HCT116 (cell line): ENCODE data around the gene GDPD2. TPM values are rescaled to one million over a fixed set of nuclear protein-coding genes. Genes with fewer than 3 reads are reported as not detected.

Source experiments
- ATAC-seq: fragments of 200-7000 bp; cut with Tn5 transposase; 2 replicates; pipeline ENCODE4 v1.9.1; 2020; ENCODE audit warnings: mild to moderate bottlenecking, moderate library complexity
- BruUV-seq: library from RNA; stranded (reverse); fragments of 400-500 nt; replicated peaks from 2 replicates; lab custom pipeline; 2021; lab: Mats Ljungman, UMichigan
- CTCF ChIA-PET: fragments of 300-600 bp; sonication (Branson Sonifier 250); formaldehyde crosslinking; loops from one replicate; lab custom pipeline; 2021; ENCODE audit warnings: antibody characterized with exemption; lab: Charles Lee
- POLR2A ChIA-PET: fragments of 300-600, 350-600 bp; sonication (Branson Sonifier 250); formaldehyde crosslinking; loops from one replicate; lab custom pipeline; 2021; ENCODE audit warnings: antibody characterized with exemption; lab: Charles Lee
- RAD21 ChIA-PET, 2 experiments: fragments of 300-600 bp; sonication (Branson Sonifier 250); formaldehyde crosslinking; loops; one replicate each; lab custom pipeline; 2023; ENCODE audit warnings: low total read pairs in 2 of 2; ENCODE audit not compliant: uncharacterized antibody in 2 of 2, unreplicated experiment in 2 of 2, low non-redundant PET in 1 of 2; lab: Charles Lee
- DNase-seq: peaks from one replicate; pipeline ENCODE4 v3.0.0-alpha.2; 2010; ENCODE audit warnings: low read depth, low spot score
- H2AFZ ChIP-seq: fragments of 200-600 bp; shearing (Covaris generic), sonication (generic); 2 replicates; pipeline ENCODE4 v1.6.1; 2017; ENCODE audit warnings: low read depth, mixed run types, mixed read lengths, antibody characterized with exemption, low read length; ENCODE audit not compliant: poor library complexity, severe bottlenecking
- H3K27ac ChIP-seq: 2 replicates; pipeline ENCODE4 v1.5.1; 2012; ENCODE audit warnings: low read depth, low read length
- H3K27me3 ChIP-seq: fragments of 200-600 bp; sonication (generic); 2 replicates; pipeline ENCODE4 v1.6.1; 2016; ENCODE audit warnings: mixed run types, low read length, mixed read lengths; ENCODE audit not compliant: insufficient read depth
- H3K36me3 ChIP-seq, 2 experiments: fragments of 200-500 bp in 1 of 2; fragments of 200-600 bp in 1 of 2; sonication (Bioruptor generic) in 1 of 2; sonication (generic) in 1 of 2; 2 replicates each; pipeline versions ENCODE4 v1.5.1 to v1.6.1; 2014 to 2016; ENCODE audit warnings: low read length in 2 of 2, inconsistent platforms in 1 of 2, mixed read lengths in 1 of 2, mixed run types in 1 of 2; ENCODE audit not compliant: insufficient read depth in 2 of 2, control insufficient read depth in 1 of 2
- H3K4me1 ChIP-seq, 2 experiments: fragments of 200-600 bp in 1 of 2; sonication (generic) in 1 of 2; 2 replicates each; pipeline versions ENCODE4 v1.5.1 to v1.6.1; 2012 to 2017; ENCODE audit warnings: low read length in 2 of 2, inconsistent platforms in 1 of 2, mild to moderate bottlenecking in 1 of 2, mixed read lengths in 1 of 2, mixed run types in 1 of 2, moderate library complexity in 1 of 2; ENCODE audit not compliant: insufficient read depth in 2 of 2, control insufficient read depth in 1 of 2
- H3K4me2 ChIP-seq: fragments of 200-600 bp; sonication (generic); 2 replicates; pipeline ENCODE4 v1.6.1; 2017; ENCODE audit warnings: mixed run types, low read length, mixed read lengths
- H3K4me3 ChIP-seq, 2 experiments: fragments of 200-600 bp in 1 of 2; sonication (generic) in 1 of 2; replicated peaks in 1 of 2; 2 replicates each; pipeline ENCODE4 v1.5.1; 2011 to 2016; ENCODE audit warnings: low read length in 2 of 2, control low read depth in 1 of 2, low read depth in 1 of 2, mild to moderate bottlenecking in 1 of 2, mixed read lengths in 1 of 2, mixed run types in 1 of 2
- H3K79me2 ChIP-seq: fragments of 200-600 bp; sonication (generic); 2 replicates; pipeline ENCODE4 v1.6.1; 2017; ENCODE audit warnings: mild to moderate bottlenecking, mixed run types, low read length, moderate library complexity, mixed read lengths; ENCODE audit not compliant: insufficient read depth
- H3K9ac ChIP-seq: fragments of 200-600 bp; sonication (generic); 2 replicates; pipeline ENCODE4 v1.6.1; 2016; ENCODE audit warnings: low read length, mixed read lengths
- H3K9me2 ChIP-seq: fragments of 200-600 bp; sonication (generic), shearing (Covaris generic); 2 replicates; pipeline ENCODE4 v1.6.1; 2017; ENCODE audit warnings: mixed run types, mild to moderate bottlenecking, moderate library complexity; ENCODE audit not compliant: insufficient read depth
- H3K9me3 ChIP-seq, 2 experiments: fragments of 200-500 bp in 1 of 2; fragments of 200-600 bp in 1 of 2; sonication (Bioruptor generic) in 1 of 2; sonication (generic) in 1 of 2; 2 replicates each; pipeline ENCODE4 v1.6.1; 2014 to 2017; ENCODE audit warnings: low read length in 2 of 2, mixed read lengths in 2 of 2, inconsistent platforms in 1 of 2, low read depth in 1 of 2, mild to moderate bottlenecking in 1 of 2, mixed run types in 1 of 2, moderate library complexity in 1 of 2; ENCODE audit not compliant: control insufficient read depth in 1 of 2, insufficient read depth in 1 of 2
- H4K20me1 ChIP-seq: fragments of 200-600 bp; sonication (generic), shearing (Covaris generic); 2 replicates; pipeline ENCODE4 v1.6.1; 2017; ENCODE audit warnings: mixed run types, mild to moderate bottlenecking, moderate library complexity; ENCODE audit not compliant: insufficient read depth
- CBX3 ChIP-seq: IDR thresholded peaks from 2 replicates; pipeline ENCODE4 v1.6.1; 2012; ENCODE audit warnings: low read depth
- CEBPB ChIP-seq: IDR thresholded peaks from 2 replicates; pipeline ENCODE4 v1.6.1; 2012; ENCODE audit warnings: low read depth
- CTCF ChIP-seq, 3 experiments: fragments of 200-600 bp in 1 of 3; sonication (generic) in 1 of 3; IDR thresholded peaks in 2 of 3; conservative IDR thresholded peaks in 1 of 3; 2 replicates each; pipeline ENCODE4 v1.5.1; 2012 to 2017; ENCODE audit warnings: low read depth in 2 of 3, low read length in 2 of 3, antibody characterized with exemption in 1 of 3, borderline replicate concordance in 1 of 3, control low read depth in 1 of 3, mild to moderate bottlenecking in 1 of 3, mixed read lengths in 1 of 3, mixed run types in 1 of 3, moderate library complexity in 1 of 3; ENCODE audit not compliant: insufficient read depth in 1 of 3
- ELF1 ChIP-seq: IDR thresholded peaks from 2 replicates; pipeline ENCODE4 v1.6.1; 2012; ENCODE audit warnings: low read depth, borderline replicate concordance
- EZH2phosphoT487 ChIP-seq: fragments of 200-600 bp; IDR thresholded peaks from 2 replicates; pipeline ENCODE4 v1.6.1; 2018; ENCODE audit warnings: antibody characterized with exemption, borderline replicate concordance
- FOSL1 ChIP-seq: IDR thresholded peaks from 2 replicates; pipeline ENCODE4 v1.6.1; 2012; ENCODE audit warnings: low read depth
- REST ChIP-seq: IDR thresholded peaks from 2 replicates; pipeline ENCODE4 v1.6.1; 2012; ENCODE audit warnings: low read depth
- SP1 ChIP-seq: IDR thresholded peaks from 2 replicates; pipeline ENCODE4 v1.6.1; 2012; ENCODE audit warnings: low read depth
- ZFX ChIP-seq: fragments of 450-650 bp; IDR thresholded peaks from 2 replicates; pipeline ENCODE4 v1.6.1; 2017
- ZNF274 ChIP-seq: fragments of 200-500 bp; sonication (Bioruptor generic); IDR thresholded peaks from 2 replicates; pipeline ENCODE4 v1.6.1; 2014; ENCODE audit warnings: mild to moderate bottlenecking, low read depth, low read length, inconsistent platforms
- intact Hi-C: fragments of 100-400 bp; cut with micrococcal nuclease; formaldehyde crosslinking; loops from 2 replicates; pipeline ENCODE4 v1.10.0; 2022
- total RNA-seq: library from RNA; stranded (reverse); gene quantifications from one replicate; pipeline ENCODE4 v1.2.1, GENCODE V29; 2021; ENCODE audit not compliant: unreplicated experiment

GDPD2 gene
- total RNA-seq, 1 experiment from 2014 or later: not detected

DNA sequence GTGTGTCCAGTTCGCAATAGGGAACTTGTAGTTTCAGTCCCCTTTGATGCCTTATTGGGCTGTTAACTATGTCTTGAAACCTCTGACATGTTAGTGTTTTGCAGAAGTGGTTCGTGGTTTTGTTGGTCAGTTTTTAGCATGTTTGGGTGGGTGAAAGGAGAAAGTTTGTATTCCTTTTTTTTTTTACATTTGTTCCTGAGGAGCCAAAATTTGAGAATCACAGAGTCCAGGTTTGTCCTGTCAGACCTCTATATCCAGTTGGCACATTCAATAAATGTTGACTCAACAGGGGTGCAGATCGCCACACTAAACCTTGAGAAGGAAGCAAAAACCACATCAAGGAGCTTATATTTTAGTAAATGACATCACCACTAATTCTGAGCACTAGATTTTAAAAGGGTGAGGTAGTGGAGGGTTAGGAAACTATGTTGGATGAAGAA, 47.8 kb downstream of the GDPD2 start (continued):
- no peak for TF ChIP-seq REST
- TF ChIP-seq, all 23 proteins: peak for 4

DNA sequence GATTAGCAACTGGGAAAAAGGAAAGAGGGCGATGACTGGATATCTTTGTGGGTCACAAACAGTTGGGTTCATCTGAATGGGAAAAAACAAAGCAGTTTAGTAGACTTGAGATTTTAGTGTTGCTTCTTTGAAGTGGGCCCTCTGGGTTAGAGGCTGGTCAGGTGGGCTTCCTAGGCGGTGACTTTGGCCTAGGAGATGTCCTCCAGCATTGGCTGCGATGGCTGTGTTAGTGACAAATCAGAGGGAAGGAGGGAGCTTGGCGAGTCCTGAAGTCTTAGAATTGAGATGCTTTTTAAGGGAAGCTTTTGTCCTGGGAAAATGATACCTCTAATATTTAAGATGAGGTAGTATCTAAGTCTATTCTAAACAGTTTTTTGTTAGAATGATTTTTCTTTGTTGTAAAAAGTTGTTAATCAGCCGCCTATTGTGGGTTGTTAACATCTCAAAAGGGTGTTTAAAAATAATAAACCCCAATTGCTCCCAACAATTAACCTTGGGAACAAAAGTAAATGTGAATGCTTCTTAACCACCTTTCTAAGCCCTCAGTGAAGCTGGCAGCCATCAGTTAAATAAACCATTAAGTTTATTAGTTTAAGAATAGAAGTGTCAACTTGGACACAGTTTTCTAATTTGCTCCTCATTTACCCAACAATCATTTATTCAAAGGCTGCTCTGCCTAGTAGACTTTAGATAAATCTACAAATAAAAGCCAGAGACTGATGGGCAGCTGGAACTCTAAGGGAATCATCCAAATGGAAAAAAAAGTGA, 53.2 kb downstream of the GDPD2 start:
- RAD21 ChIA-PET: no interaction called here
- peak overlapping the region; percentile 27; the same call in 1 of the 2 replicates for H3K27ac ChIP-seq
- no TSS peak for BruUV-seq
- CTCF ChIA-PET: interaction anchor here (1.1 kb wide), 1 partner anchor 189 kb away, joined by 4 read pairs; no protein-coding TSS in a partner anchor
- no peaks in the 10 kb centered on the region for H4K20me1 ChIP-seq
- peak overlapping the region in 1 of 2 experiments; percentile 44; a peak in 1 of 4 replicates for H3K4me3 ChIP-seq
- POLR2A ChIA-PET: no interaction called here
- no peak for ATAC-seq
- no peaks in the 10 kb centered on the region for H3K9me2 ChIP-seq
- no peaks in the 10 kb centered on the region for H3K9me3 ChIP-seq
- peaks cover 16% of the 10 kb centered on the region; the same call in 1 of the 2 replicates for H3K79me2 ChIP-seq
- H3K27me3 ChIP-seq: no peaks in the 10 kb centered on the region
- intact Hi-C loops: loop anchor here (2.0 kb wide), 1 partner anchor 22 kb away; no protein-coding TSS in a partner anchor
- H3K36me3 ChIP-seq: no peaks in the 10 kb centered on the region
- peaks cover 63 to 73% of the 10 kb centered on the region in 2 experiments for H3K4me1 ChIP-seq
- peak overlapping the region; percentile 75 for H3K4me2 ChIP-seq
- DNase-seq: no peak
- TF ChIP-seq FOSL1 (no peak), REST (no peak), EZH2phosphoT487 (no peak), CBX3 (no peak), SP1 (no peak), CTCF (IDR thresholded peaks at IDR 0.05 in 2 of 3, conservative IDR thresholded peaks at IDR 0.05 in 1 of 3; ENCODE audit: borderline replicate concordance in 1 of 3, insufficient read depth in 1 of 3, low read depth in 2 of 3, low read length in 2 of 3) (no peak), ZFX (no peak), CEBPB (no peak), ZNF274 (no peak), ELF1 (no peak)
- no peak overlapping the region for H2AFZ ChIP-seq
- peak overlapping the region; percentile 57 for H3K9ac ChIP-seq
